ENCODE data around the gene CSK.

The CSK gene

GRCh38 chr15:74801311-74801997, 19.6 kb downstream of the CSK start:
- DNase-seq (ENCODE audit: low read depth in 2 of 2), result no peak

GRCh38 chr15:74802290-74802689, 20.4 kb downstream of the CSK start:
- no peak for DNase-seq (ENCODE audit: low read depth in 2 of 2)

GRCh38 chr15:74802862-74803447, 21.1 kb downstream of the CSK start:
- no peak for DNase-seq (ENCODE audit: low read depth in 2 of 2)

GRCh38 chr15:74804935-74805334, 23.1 kb downstream of the CSK start:
- DNase-seq (ENCODE audit: low read depth in 2 of 2), result no peak

- no peak for DNase-seq (ENCODE audit: low read depth in 2 of 2)
Observed at GRCh38 chr15:74807282-74807681, 25.4 kb downstream of the CSK start.

- no peak for DNase-seq (ENCODE audit: low read depth in 2 of 2)
Observed at GRCh38 chr15:74808078-74808839, 26.4 kb downstream of the CSK start.

GRCh38 chr15:74808840-74809229, 27.0 kb downstream of the CSK start:
- DNase-seq (ENCODE audit: low read depth in 2 of 2), result no peak

GRCh38 chr15:74809242-74809641, 27.4 kb downstream of the CSK start:
- no peak for DNase-seq (ENCODE audit: low read depth in 2 of 2)

GRCh38 chr15:74809956-74810355, 28.1 kb downstream of the CSK start:
- DNase-seq (ENCODE audit: low read depth in 2 of 2), result no peak

- no peak for DNase-seq (ENCODE audit: low read depth in 2 of 2)
Observed at GRCh38 chr15:74812533-74812932, 30.7 kb downstream of the CSK start, which contains the start of gene LMAN1L. Gene LMAN1L, plus strand, starts transcription at chr15:74812835. Its CDS starts 20 bp downstream, at chr15:74812855.

GRCh38 chr15:74815121-74815934, 33.4 kb downstream of the CSK start:
- no peak for DNase-seq (ENCODE audit: low read depth in 2 of 2)

- DNase-seq (ENCODE audit: low read depth in 2 of 2), result no peak
Observed at GRCh38 chr15:74815961-74816360, 34.1 kb downstream of the CSK start.

GRCh38 chr15:74816624-74817369, 34.9 kb downstream of the CSK start:
- DNase-seq (ENCODE audit: low read depth in 2 of 2), result no peak

GRCh38 chr15:74817370-74817737, 35.5 kb downstream of the CSK start:
- no peak for DNase-seq (ENCODE audit: low read depth in 2 of 2)

- DNase-seq (ENCODE audit: low read depth in 2 of 2), result no peak
Observed at GRCh38 chr15:74820056-74820455, 38.2 kb downstream of the CSK start.

- no peak for DNase-seq (ENCODE audit: low read depth in 2 of 2)
Observed at GRCh38 chr15:74821091-74821789, 39.4 kb downstream of the CSK start.

GRCh38 chr15:74821790-74822158, 39.9 kb downstream of the CSK start:
- no peak for DNase-seq (ENCODE audit: low read depth in 2 of 2)

GRCh38 chr15:74822233-74822632, 40.4 kb downstream of the CSK start:
- no peak for DNase-seq (ENCODE audit: low read depth in 2 of 2)

GRCh38 chr15:74823324-74823723, 41.4 kb downstream of the CSK start:
- DNase-seq (ENCODE audit: low read depth in 2 of 2), result no peak

- no peak for DNase-seq (ENCODE audit: low read depth in 2 of 2)
Observed at GRCh38 chr15:74824976-74825375, 43.1 kb downstream of the CSK start.

GRCh38 chr15:74825866-74826265, 44.0 kb downstream of the CSK start:
- no peak for DNase-seq (ENCODE audit: low read depth in 2 of 2)
